Measurements from ENCODE around the gene SLC11A2. TPM values are rescaled to one million over a fixed set of nuclear protein-coding genes. Genes with fewer than 3 reads are reported as not detected.

Gene SLC11A2
- total and polyA plus RNA-seq, 3 experiments from 2014 or later, result 14.0 to 36.9 (median 35.2) TPM

DNA sequence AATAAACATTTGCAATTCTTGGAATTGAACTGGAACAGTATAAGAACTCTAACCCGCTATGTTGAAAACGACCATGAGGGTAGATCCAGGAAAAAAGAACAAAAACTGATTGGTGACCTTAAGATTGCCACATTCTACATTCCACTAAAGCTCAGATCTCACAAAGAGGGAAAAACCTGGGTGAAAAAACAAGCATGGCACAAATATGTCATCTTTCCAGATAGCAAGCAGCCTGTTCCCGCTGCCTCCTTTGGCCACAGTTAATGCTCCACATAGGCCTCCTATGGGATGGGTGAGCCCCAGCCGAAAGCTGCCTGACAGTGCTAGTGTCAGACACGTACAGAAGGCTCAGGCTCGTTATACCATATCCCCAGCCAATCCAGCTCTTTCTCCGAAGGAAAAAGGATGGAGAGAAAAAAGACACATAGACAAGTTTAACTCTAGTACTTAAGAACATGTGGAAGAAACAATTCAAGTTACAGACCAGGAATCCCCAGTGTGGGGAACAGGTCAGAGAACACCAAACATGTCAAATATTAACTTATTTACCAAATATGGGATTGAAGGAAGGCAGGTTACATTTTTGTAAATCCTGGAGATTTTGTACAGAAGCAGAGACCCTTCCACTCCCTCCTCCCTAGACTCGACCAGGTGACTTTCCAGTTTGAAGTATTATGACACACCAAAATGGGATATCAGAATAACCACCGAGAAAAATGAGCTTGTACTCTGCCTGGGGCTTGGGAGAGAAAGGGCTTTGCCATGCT lies 36.6 kb upstream of the SLC11A2 start:
- peaks cover 51% of the 10 kb centered on the region for H3K36me3 ChIP-seq (ENCODE audit: insufficient read depth, low read length)
- DNase-seq, result no peak
- POLR2A ChIA-PET, result interaction anchor here (0.6 to 2.5 kb wide), 2 partner anchors 20 to 175 kb away, joined by 4 to 12 read pairs; partner anchors contain the start of gene CSRNP2
- no peaks in the 10 kb centered on the region for H3K9me3 Mint-ChIP-seq
- no peak overlapping the region for H3K4me3 Mint-ChIP-seq
- no peaks in the 10 kb centered on the region for H3K27me3 ChIP-seq (ENCODE audit: insufficient read depth, low read length, poor library complexity, severe bottlenecking)
- no peaks in the 10 kb centered on the region for H3K4me1 Mint-ChIP-seq
- no peaks in the 10 kb centered on the region for H3K27me3 Mint-ChIP-seq
- H3K4me1 ChIP-seq (ENCODE audit: insufficient read depth, low read length), result no peaks in the 10 kb centered on the region
- CTCF ChIA-PET, result no interaction called here
- H3K27ac Mint-ChIP-seq, result peak overlapping the region in 3 of 8 donors; percentile 11 to 58 (median 25)
- no peak overlapping the region for H3K4me3 ChIP-seq (ENCODE audit: low read length)
- H3K36me3 Mint-ChIP-seq, result peaks cover 0 to 89% (median 14%) of the 10 kb centered on the region in 3 donors
- H3K9me3 ChIP-seq (ENCODE audit: low read length), result no peaks in the 10 kb centered on the region
- H3K27ac ChIP-seq (ENCODE audit: low read depth, low read length), result no peak overlapping the region

DNA sequence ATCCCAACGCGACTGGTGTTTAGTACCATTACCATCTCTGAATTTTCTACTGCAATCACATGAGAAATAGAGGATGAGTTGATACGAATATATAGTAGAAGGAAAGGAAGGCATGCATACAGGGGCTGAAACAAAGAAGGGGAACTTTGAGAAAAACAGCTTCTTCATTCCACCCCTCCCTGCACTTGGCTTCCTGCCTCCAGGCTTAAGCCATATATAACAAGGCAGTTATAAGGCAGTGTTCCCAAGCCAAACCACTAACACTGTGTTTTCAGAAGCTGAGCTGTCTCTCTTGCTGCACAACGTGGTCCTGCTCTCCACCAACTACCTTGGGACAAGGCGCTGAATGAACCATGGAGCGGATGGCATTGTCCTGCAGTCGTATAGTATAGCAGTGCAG lies 32.9 kb upstream of the SLC11A2 start:
- H3K36me3 Mint-ChIP-seq, result peaks cover 3 to 85% (median 13%) of the 10 kb centered on the region in 3 donors

DNA sequence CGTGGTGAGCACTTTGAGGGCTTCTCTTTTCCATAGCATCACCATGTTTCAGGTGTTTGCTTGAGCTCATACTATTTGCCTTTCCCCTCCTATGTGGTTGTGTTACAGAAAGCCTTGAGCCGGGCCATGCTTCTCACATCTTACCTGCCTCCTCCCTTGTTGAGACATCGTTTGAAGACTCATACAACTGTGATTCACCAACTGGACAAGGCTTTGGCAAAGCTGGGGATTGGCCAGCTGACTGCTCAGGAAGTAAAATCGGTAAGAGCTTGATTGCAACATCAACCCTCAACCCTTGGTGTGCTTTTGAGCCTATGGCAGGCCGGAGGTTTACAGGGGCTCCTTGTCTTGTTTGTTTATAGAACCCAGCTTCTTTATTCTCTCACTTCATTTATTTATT lies 30.1 kb upstream of the SLC11A2 start:
- POLR2A ChIA-PET, result no interaction called here
- Mint-ChIP-seq H3K27ac (peak overlapping the region in 2 of 8 donors; percentile 40 to 69), H3K9me3 (no peaks in the 10 kb centered on the region), H3K27me3 (no peaks in the 10 kb centered on the region), H3K36me3 (peaks cover 3 to 81% (median 11%) of the 10 kb centered on the region in 3 donors), H3K4me3 (no peak overlapping the region), H3K4me1 (peaks cover 4 to 8% (median 7%) of the 10 kb centered on the region in 3 donors)
- H3K27me3 ChIP-seq (ENCODE audit: insufficient read depth, low read length, poor library complexity, severe bottlenecking), result no peaks in the 10 kb centered on the region
- no peak overlapping the region for H3K27ac ChIP-seq (ENCODE audit: low read depth, low read length)
- H3K36me3 ChIP-seq (ENCODE audit: insufficient read depth, low read length), result peaks cover 53% of the 10 kb centered on the region
- H3K4me1 ChIP-seq (ENCODE audit: insufficient read depth, low read length), result peaks cover 4% of the 10 kb centered on the region
- no peaks in the 10 kb centered on the region for H3K9me3 ChIP-seq (ENCODE audit: low read length)
- DNase-seq, result no peak
- CTCF ChIA-PET, result no interaction called here
- no peak overlapping the region for H3K4me3 ChIP-seq (ENCODE audit: low read length)

More for the DNA sequence above, 32.9 kb upstream of the SLC11A2 start:
- Mint-ChIP-seq H3K4me3 (no peak overlapping the region), H3K27me3 (no peaks in the 10 kb centered on the region), H3K9me3 (no peaks in the 10 kb centered on the region), H3K27ac (peak overlapping the region in 2 of 8 donors; percentile 61 to 64), H3K4me1 (no peaks in the 10 kb centered on the region)
- no peak for DNase-seq
- Histone ChIP-seq H3K27me3 (ENCODE audit: insufficient read depth, low read length, poor library complexity, severe bottlenecking) (no peaks in the 10 kb centered on the region), H3K9me3 (ENCODE audit: low read length) (no peaks in the 10 kb centered on the region), H3K4me3 (ENCODE audit: low read length) (no peak overlapping the region), H3K36me3 (ENCODE audit: insufficient read depth, low read length) (peaks cover 50% of the 10 kb centered on the region), H3K27ac (ENCODE audit: low read depth, low read length) (no peak overlapping the region), H3K4me1 (ENCODE audit: insufficient read depth, low read length) (no peaks in the 10 kb centered on the region)
- ChIA-PET POLR2A (no interaction called here), CTCF (no interaction called here)

DNA sequence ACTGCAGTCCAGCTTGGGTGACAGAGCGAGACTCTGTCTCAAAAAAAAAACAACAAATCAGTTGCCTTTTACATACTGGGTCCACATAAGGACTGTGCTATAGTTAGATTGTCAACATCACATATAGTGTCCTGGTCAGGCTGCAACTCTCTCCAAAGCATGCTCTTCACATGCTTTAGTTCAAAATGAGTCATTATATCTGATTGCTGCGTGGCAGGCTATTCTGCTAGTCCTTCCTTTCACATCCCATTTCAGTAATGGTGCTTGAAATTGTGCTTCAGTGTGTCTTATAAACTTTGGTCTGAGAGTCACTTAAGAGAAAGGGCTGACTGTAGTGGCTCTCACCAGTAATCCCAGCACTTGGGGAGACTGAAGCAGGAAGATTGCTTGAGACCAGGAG lies 28.9 kb upstream of the SLC11A2 start:
- H3K4me3 Mint-ChIP-seq, result no peak overlapping the region
- no peaks in the 10 kb centered on the region for H3K9me3 ChIP-seq (ENCODE audit: low read length)
- H3K4me1 ChIP-seq (ENCODE audit: insufficient read depth, low read length), result peaks cover 5% of the 10 kb centered on the region
- DNase-seq, result no peak
- H3K4me3 ChIP-seq (ENCODE audit: low read length), result no peak overlapping the region
- peaks cover 3 to 75% (median 11%) of the 10 kb centered on the region in 3 donors for H3K36me3 Mint-ChIP-seq
- H3K27me3 Mint-ChIP-seq, result no peaks in the 10 kb centered on the region
- no peak overlapping the region for H3K27ac ChIP-seq (ENCODE audit: low read depth, low read length)
- no peaks in the 10 kb centered on the region for H3K9me3 Mint-ChIP-seq
- ChIA-PET CTCF (no interaction called here), POLR2A (no interaction called here)
- no peak overlapping the region for H3K27ac Mint-ChIP-seq
- no peaks in the 10 kb centered on the region for H3K27me3 ChIP-seq (ENCODE audit: insufficient read depth, low read length, poor library complexity, severe bottlenecking)
- peaks cover 4 to 10% (median 8%) of the 10 kb centered on the region in 3 donors for H3K4me1 Mint-ChIP-seq
- peaks cover 52% of the 10 kb centered on the region for H3K36me3 ChIP-seq (ENCODE audit: insufficient read depth, low read length)

DNA sequence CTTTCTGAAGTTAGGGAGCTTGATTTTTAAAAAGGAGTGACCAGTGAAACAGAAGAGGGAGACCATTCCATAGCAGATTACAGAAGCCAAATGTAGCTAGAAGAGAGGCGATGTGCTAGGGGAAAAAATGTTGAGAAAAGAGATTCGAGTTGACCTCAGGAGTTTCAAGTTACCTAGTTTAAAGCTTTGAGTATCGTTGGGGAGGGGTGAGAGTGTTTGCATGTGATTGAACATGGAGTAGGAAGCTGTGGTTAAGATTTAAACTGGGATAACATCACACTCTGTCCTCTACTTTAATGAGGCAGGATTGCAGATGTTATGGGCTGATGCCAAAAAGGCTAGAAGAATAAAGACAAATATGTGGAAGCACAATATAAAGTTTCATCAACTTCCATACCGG lies 25.6 kb upstream of the SLC11A2 start:
- CTCF ChIA-PET, result interaction anchor here (1.2 kb wide), 1 partner anchor 194 kb away, joined by 3 read pairs; no protein-coding TSS in a partner anchor
- no peaks in the 10 kb centered on the region for H3K9me3 ChIP-seq (ENCODE audit: low read length)
- H3K27me3 ChIP-seq (ENCODE audit: insufficient read depth, low read length, poor library complexity, severe bottlenecking), result no peaks in the 10 kb centered on the region
- no peaks in the 10 kb centered on the region for H3K9me3 Mint-ChIP-seq
- H3K27me3 Mint-ChIP-seq, result no peaks in the 10 kb centered on the region
- no peak for DNase-seq
- peaks cover 36% of the 10 kb centered on the region for H3K36me3 ChIP-seq (ENCODE audit: insufficient read depth, low read length)
- H3K4me1 Mint-ChIP-seq, result peaks cover 28 to 40% (median 37%) of the 10 kb centered on the region in 3 donors
- no peak overlapping the region for H3K27ac ChIP-seq (ENCODE audit: low read depth, low read length)
- no peak overlapping the region for H3K4me3 ChIP-seq (ENCODE audit: low read length)
- peaks cover 3 to 59% (median 5%) of the 10 kb centered on the region in 3 donors for H3K36me3 Mint-ChIP-seq
- peak overlapping the region in 6 of 8 donors; percentile 8 to 89 (median 49) for H3K27ac Mint-ChIP-seq
- H3K4me1 ChIP-seq (ENCODE audit: insufficient read depth, low read length), result peaks cover 29% of the 10 kb centered on the region
- peak overlapping the region in 1 of 7 donors; percentile 43 for H3K4me3 Mint-ChIP-seq
- POLR2A ChIA-PET, result interaction anchor here (0.7 kb wide), 1 partner anchor 30 kb away, joined by 3 read pairs; no protein-coding TSS in a partner anchor

DNA sequence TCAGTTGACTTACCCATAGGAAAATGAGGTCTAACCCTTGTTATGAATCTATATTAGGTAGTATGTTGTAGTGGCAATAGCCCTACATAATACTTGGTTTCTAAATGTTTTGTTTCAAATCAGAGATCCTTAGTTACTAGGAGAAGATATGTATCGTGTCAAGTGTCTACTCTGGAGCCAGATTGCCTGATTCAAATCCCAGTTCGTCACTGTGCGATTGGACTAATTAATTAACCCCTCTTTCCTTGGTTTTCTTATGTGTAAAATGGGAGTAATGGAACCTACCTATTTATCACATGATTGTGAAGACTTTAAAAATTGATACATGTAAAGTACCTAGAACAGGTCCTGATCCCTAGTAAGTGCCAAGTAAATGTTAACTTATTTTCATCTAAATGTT lies 23.3 kb upstream of the SLC11A2 start:
- H3K4me3 Mint-ChIP-seq, result peak overlapping the region; percentile 92 to 100 (median 95)
- CTCF ChIA-PET, result interaction anchor here (1.1 kb wide), 2 partner anchors 11 to 27 kb away, joined by 3 read pairs; no protein-coding TSS in a partner anchor
- H3K27ac Mint-ChIP-seq, result peak overlapping the region; percentile 92 to 99 (median 96)
- POLR2A ChIA-PET, result interaction anchor here (1.5 kb wide), 1 partner anchor 34 kb away, joined by 4 read pairs; no protein-coding TSS in a partner anchor
- Histone ChIP-seq H3K36me3 (ENCODE audit: insufficient read depth, low read length) (peaks cover 22% of the 10 kb centered on the region), H3K4me1 (ENCODE audit: insufficient read depth, low read length) (peaks cover 29% of the 10 kb centered on the region), H3K27me3 (ENCODE audit: insufficient read depth, low read length, poor library complexity, severe bottlenecking) (no peaks in the 10 kb centered on the region), H3K9me3 (ENCODE audit: low read length) (no peaks in the 10 kb centered on the region), H3K4me3 (ENCODE audit: low read length) (peak overlapping the region; percentile 82), H3K27ac (ENCODE audit: low read depth, low read length) (peak overlapping the region; percentile 82)
- peaks cover 0 to 41% (median 1%) of the 10 kb centered on the region in 3 donors for H3K36me3 Mint-ChIP-seq
- DNase-seq, result no peak
- no peaks in the 10 kb centered on the region for H3K9me3 Mint-ChIP-seq
- H3K27me3 Mint-ChIP-seq, result no peaks in the 10 kb centered on the region
- peaks cover 30 to 43% (median 40%) of the 10 kb centered on the region in 3 donors for H3K4me1 Mint-ChIP-seq

DNA sequence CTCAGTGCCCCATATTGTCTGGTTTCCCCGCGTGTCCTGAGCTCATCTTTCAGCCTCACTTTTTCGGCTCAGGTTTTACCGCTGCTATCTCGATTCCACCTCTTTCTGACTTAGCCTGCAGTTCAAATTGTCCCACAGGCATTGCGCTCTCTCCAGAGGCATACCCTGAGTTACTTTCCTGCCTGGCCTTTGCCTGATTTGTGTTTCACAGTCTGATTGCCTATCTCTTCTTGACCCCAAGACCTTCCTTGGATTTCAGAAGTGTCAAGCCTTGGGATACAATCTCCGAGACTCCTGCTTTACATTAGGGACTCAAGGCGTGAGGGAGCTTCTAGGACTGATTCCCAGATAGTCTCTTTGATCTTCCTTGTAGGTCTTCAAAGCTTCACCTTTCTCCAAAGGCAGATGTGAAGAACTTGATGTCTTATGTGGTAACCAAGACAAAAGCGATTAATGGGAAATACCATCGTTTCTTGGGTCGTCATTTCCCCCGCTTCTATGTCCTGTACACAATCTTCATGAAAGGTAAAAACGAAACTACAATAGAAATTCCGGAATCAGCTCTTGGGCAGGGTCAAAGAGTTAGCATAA lies 22.6 kb upstream of the SLC11A2 start:
- ChIA-PET POLR2A (interaction anchor here (0.6 to 1.5 kb wide), 3 partner anchors 35 to 190 kb away, joined by 4 to 5 read pairs (median 5); partner anchors contain the start of genes DAZAP2 and POU6F1), CTCF (interaction anchor here (0.8 to 1.1 kb wide), 4 partner anchors 12 to 26 kb away, joined by 3 read pairs; partner anchors contain the start of gene SLC11A2)
- no peaks in the 10 kb centered on the region for H3K9me3 ChIP-seq (ENCODE audit: low read length)
- H3K27ac ChIP-seq (ENCODE audit: low read depth, low read length), result peak overlapping the region; percentile 82
- Mint-ChIP-seq H3K4me1 (peaks cover 30 to 43% (median 40%) of the 10 kb centered on the region in 3 donors), H3K4me3 (peak overlapping the region; percentile 92 to 100 (median 95)), H3K9me3 (no peaks in the 10 kb centered on the region), H3K27me3 (no peaks in the 10 kb centered on the region), H3K36me3 (peaks cover 0 to 33% (median 1%) of the 10 kb centered on the region in 3 donors), H3K27ac (peak overlapping the region; percentile 92 to 99 (median 96))
- peaks cover 14% of the 10 kb centered on the region for H3K36me3 ChIP-seq (ENCODE audit: insufficient read depth, low read length)
- H3K27me3 ChIP-seq (ENCODE audit: insufficient read depth, low read length, poor library complexity, severe bottlenecking), result no peaks in the 10 kb centered on the region
- peak in 1 of 5 donors; percentile 34 for DNase-seq
- peak overlapping the region; percentile 82 for H3K4me3 ChIP-seq (ENCODE audit: low read length)
- H3K4me1 ChIP-seq (ENCODE audit: insufficient read depth, low read length), result peaks cover 29% of the 10 kb centered on the region
